Astrocyte (in vitro differentiated cells and primary cell): ENCODE results near the gene SCGB2A2. TPM values are rescaled to one million over a fixed set of nuclear protein-coding genes. Genes with fewer than 3 reads are reported as not detected.

Source experiments
- DNase-seq: peaks from one replicate; pipeline ENCODE4 v3.0.0-alpha.2; 2010; ENCODE audit warnings: low read depth
- FAIRE-seq: peaks from 2 replicates; lab custom pipeline; 2011; peaks lifted over from hg19 to GRCh38; lab: Jason Lieb, UNC
- H2AFZ ChIP-seq: 2 replicates; pipeline ENCODE4 v1.6.0; 2012; ENCODE audit warnings: low read depth, low read length, inconsistent platforms
- H3K27ac ChIP-seq: 2 replicates; pipeline ENCODE4 v1.5.1; 2011; ENCODE audit warnings: low read depth, low read length, inconsistent platforms
- H3K27me3 ChIP-seq: 2 replicates; pipeline ENCODE4 v1.6.0; 2011; ENCODE audit warnings: low read length, inconsistent platforms; ENCODE audit not compliant: insufficient read depth
- H3K36me3 ChIP-seq: 2 replicates; pipeline ENCODE4 v1.5.1; 2011; ENCODE audit warnings: low read length, inconsistent platforms; ENCODE audit not compliant: insufficient read depth
- H3K4me1 ChIP-seq: 2 replicates; pipeline ENCODE4 v1.5.1; 2011; ENCODE audit warnings: low read length, inconsistent platforms; ENCODE audit not compliant: insufficient read depth
- H3K4me2 ChIP-seq: 2 replicates; pipeline ENCODE4 v1.6.0; 2012; ENCODE audit warnings: low read length, inconsistent platforms
- H3K4me3 ChIP-seq: 2 replicates; pipeline ENCODE4 v1.5.1; 2011; ENCODE audit warnings: low read depth, mild to moderate bottlenecking, low read length, inconsistent platforms; ENCODE audit not compliant: insufficient read depth
- H3K79me2 ChIP-seq: 2 replicates; pipeline ENCODE4 v1.6.0; 2012; ENCODE audit warnings: mild to moderate bottlenecking, low read length, inconsistent platforms; ENCODE audit not compliant: insufficient read depth
- H3K9ac ChIP-seq: 2 replicates; pipeline ENCODE4 v1.6.0; 2012; ENCODE audit warnings: mild to moderate bottlenecking, low read length, inconsistent platforms
- H3K9me3 ChIP-seq: 2 replicates; pipeline ENCODE4 v1.5.1; 2012; ENCODE audit warnings: low read depth, mild to moderate bottlenecking, low read length, inconsistent platforms; ENCODE audit not compliant: insufficient read depth
- H4K20me1 ChIP-seq: 2 replicates; pipeline ENCODE4 v1.6.0; 2012; ENCODE audit warnings: low read length, inconsistent platforms; ENCODE audit not compliant: insufficient read depth
- H3K27ac Mint-ChIP-seq: one replicate; pipeline ENCODE4 v1.8.0; 2021; ENCODE audit warnings: mild to moderate bottlenecking, mixed read lengths; ENCODE audit not compliant: unreplicated experiment
- H3K27me3 Mint-ChIP-seq: one replicate; pipeline ENCODE4 v1.8.0; 2021; ENCODE audit warnings: low read depth, mixed read lengths; ENCODE audit not compliant: unreplicated experiment
- H3K36me3 Mint-ChIP-seq: one replicate; pipeline ENCODE4 v1.8.0; 2021; ENCODE audit warnings: low read depth, mixed read lengths; ENCODE audit not compliant: unreplicated experiment
- H3K4me1 Mint-ChIP-seq: one replicate; pipeline ENCODE4 v1.8.0; 2021; ENCODE audit warnings: low read depth, mixed read lengths; ENCODE audit not compliant: unreplicated experiment
- H3K4me3 Mint-ChIP-seq: one replicate; pipeline ENCODE4 v1.8.0; 2021; ENCODE audit warnings: mild to moderate bottlenecking, moderate library complexity, mixed read lengths; ENCODE audit not compliant: unreplicated experiment
- H3K9me3 Mint-ChIP-seq: one replicate; pipeline ENCODE4 v1.8.0; 2021; ENCODE audit warnings: mild to moderate bottlenecking, mixed read lengths; ENCODE audit not compliant: unreplicated experiment
- EZH2 ChIP-seq: IDR thresholded peaks from 2 replicates; pipeline ENCODE4 v1.6.1; 2012; ENCODE audit warnings: mild to moderate bottlenecking, low read length, inconsistent platforms; ENCODE audit not compliant: insufficient read depth
- total RNA-seq: library from RNA; stranded (reverse); gene quantifications from 2 replicates; pipeline ENCODE4 v1.2.1, GENCODE V29; 2021
- TF ChIP-seq, protein P1 (sequence below): IDR thresholded peaks from 2 replicates; pipeline ENCODE4 v1.5.1; 2011; ENCODE audit warnings: low read depth, mild to moderate bottlenecking, inconsistent platforms, low read length, moderate library complexity; ENCODE audit not compliant: insufficient read depth

SCGB2A2 gene
- total RNA-seq, 1 donor from 2014 or later = not detected

DNA sequence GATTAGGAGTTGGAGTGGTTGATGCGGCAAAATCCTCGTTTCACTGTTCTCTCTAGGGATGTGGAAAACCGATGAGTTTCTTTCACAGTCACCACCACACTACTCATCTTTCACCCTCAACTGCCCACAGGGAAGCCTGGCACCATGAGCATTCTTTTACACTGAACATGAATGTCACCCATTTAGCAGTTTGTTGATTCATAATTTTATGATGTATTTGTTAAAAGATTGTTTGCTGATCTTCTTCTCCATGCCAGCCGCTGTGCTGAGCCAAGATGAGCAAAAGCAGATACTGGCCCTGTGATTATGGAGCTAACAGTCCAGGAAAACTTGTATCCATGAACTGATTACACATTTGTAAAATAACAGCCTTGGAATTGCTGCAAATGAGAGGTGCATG lies 31.8 kb upstream of the SCGB2A2 start:
- H3K4me3 Mint-ChIP-seq = no peak overlapping the region
- TF ChIP-seq, protein P1, sequence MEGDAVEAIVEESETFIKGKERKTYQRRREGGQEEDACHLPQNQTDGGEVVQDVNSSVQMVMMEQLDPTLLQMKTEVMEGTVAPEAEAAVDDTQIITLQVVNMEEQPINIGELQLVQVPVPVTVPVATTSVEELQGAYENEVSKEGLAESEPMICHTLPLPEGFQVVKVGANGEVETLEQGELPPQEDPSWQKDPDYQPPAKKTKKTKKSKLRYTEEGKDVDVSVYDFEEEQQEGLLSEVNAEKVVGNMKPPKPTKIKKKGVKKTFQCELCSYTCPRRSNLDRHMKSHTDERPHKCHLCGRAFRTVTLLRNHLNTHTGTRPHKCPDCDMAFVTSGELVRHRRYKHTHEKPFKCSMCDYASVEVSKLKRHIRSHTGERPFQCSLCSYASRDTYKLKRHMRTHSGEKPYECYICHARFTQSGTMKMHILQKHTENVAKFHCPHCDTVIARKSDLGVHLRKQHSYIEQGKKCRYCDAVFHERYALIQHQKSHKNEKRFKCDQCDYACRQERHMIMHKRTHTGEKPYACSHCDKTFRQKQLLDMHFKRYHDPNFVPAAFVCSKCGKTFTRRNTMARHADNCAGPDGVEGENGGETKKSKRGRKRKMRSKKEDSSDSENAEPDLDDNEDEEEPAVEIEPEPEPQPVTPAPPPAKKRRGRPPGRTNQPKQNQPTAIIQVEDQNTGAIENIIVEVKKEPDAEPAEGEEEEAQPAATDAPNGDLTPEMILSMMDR = no peak
- no peak for TF ChIP-seq EZH2
- H3K79me2 ChIP-seq = no peaks in the 10 kb centered on the region
- H3K27ac Mint-ChIP-seq = no peak overlapping the region
- FAIRE-seq (no peak), DNase-seq (no peak)
- H3K4me3 ChIP-seq = no peak overlapping the region
- peaks cover 10% of the 10 kb centered on the region for H3K9me3 Mint-ChIP-seq
- no peak overlapping the region for H3K27ac ChIP-seq
- no peaks in the 10 kb centered on the region for H3K4me1 ChIP-seq
- no peak overlapping the region for H2AFZ ChIP-seq
- no peak overlapping the region for H3K9ac ChIP-seq
- H3K4me2 ChIP-seq = no peak overlapping the region
- H3K9me3 ChIP-seq = no peaks in the 10 kb centered on the region
- no peaks in the 10 kb centered on the region for H3K36me3 ChIP-seq
- no peaks in the 10 kb centered on the region for H3K4me1 Mint-ChIP-seq
- H4K20me1 ChIP-seq = no peaks in the 10 kb centered on the region
- no peaks in the 10 kb centered on the region for H3K36me3 Mint-ChIP-seq
- H3K27me3 ChIP-seq = peaks cover 3% of the 10 kb centered on the region
- peaks cover 19% of the 10 kb centered on the region for H3K27me3 Mint-ChIP-seq

DNA sequence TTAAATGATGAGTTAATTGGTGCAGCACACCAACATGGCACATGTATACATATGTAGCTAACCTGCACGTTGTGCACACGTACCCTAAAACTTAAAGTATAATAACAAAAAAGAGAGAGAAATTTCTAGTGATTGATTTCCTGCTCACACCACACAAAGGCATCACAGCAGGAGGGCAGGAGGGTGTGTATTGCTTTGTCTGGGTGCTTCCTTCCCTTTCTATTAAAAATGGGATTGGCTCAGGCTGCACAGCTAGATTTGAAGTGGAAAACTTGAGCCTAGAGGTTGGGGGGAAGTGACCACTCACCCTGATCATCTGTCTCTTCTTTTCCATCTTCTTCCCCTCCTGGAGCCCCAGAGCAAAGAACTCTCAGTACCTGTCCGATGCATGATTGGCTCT lies 28.9 kb upstream of the SCGB2A2 start:
- H3K9me3 Mint-ChIP-seq = peaks cover 8% of the 10 kb centered on the region
- H3K27ac Mint-ChIP-seq = no peak overlapping the region
- H3K9me3 ChIP-seq = no peaks in the 10 kb centered on the region
- H3K27me3 Mint-ChIP-seq = peaks cover 29% of the 10 kb centered on the region
- H3K4me3 ChIP-seq = no peak overlapping the region
- DNase-seq = no peak
- no peak overlapping the region for H3K4me2 ChIP-seq
- H3K4me3 Mint-ChIP-seq = no peak overlapping the region
- peaks cover 3% of the 10 kb centered on the region for H3K27me3 ChIP-seq
- H3K36me3 Mint-ChIP-seq = no peaks in the 10 kb centered on the region
- no peaks in the 10 kb centered on the region for H3K4me1 Mint-ChIP-seq
- H3K9ac ChIP-seq = no peak overlapping the region
- no peaks in the 10 kb centered on the region for H3K79me2 ChIP-seq
- H3K27ac ChIP-seq = no peak overlapping the region
- H3K4me1 ChIP-seq = no peaks in the 10 kb centered on the region
- TF ChIP-seq EZH2 = no peak
- TF ChIP-seq, protein P1 = no peak
- H3K36me3 ChIP-seq = no peaks in the 10 kb centered on the region
- no peak overlapping the region for H2AFZ ChIP-seq
- no peaks in the 10 kb centered on the region for H4K20me1 ChIP-seq
- FAIRE-seq = no peak

DNA sequence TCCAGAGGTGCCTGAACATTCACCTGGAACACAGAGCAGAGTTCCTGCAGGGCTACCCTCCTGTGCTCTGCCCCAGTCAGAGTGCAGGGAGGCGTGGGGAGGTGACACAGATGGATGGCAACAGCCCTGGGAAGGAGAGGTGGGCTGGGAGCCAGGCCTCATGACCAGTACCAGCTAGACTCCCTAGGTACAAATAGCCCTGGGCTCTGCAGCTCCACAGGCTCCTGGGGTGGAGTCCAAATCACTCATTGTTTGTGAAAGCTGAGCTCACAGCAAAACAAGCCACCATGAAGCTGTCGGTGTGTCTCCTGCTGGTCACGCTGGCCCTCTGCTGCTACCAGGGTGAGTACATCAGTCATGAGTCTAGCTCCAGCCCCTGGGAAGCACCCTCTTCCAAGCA lies 27.9 kb upstream of the SCGB2A2 start, which contains the start of gene SCGB1D2:
Gene SCGB1D2 (plus strand): TSS at position 219 of the 400 bp plus-strand sequence. CDS start 69 bp downstream, at position 288.
- Histone ChIP-seq H3K4me3 (no peak within 1 kb of the TSS), H3K9me3 (no peaks in the 10 kb centered on the region), H3K9ac (no peak within 1 kb of the TSS), H3K4me2 (no peak within 1 kb of the TSS), H3K79me2 (no peaks in the 10 kb centered on the region), H4K20me1 (no peaks in the 10 kb centered on the region), H2AFZ (no peak within 1 kb of the TSS), H3K36me3 (no peaks in the 10 kb centered on the region), H3K27ac (no peak within 1 kb of the TSS), H3K27me3 (peaks cover 3% of the 10 kb centered on the region), H3K4me1 (no peaks in the 10 kb centered on the region)
- FAIRE-seq (no peak), DNase-seq (no peak)
- no peaks in the 10 kb centered on the region for H3K36me3 Mint-ChIP-seq
- H3K4me1 Mint-ChIP-seq = no peaks in the 10 kb centered on the region
- H3K4me3 Mint-ChIP-seq = no peak within 1 kb of the TSS
- peaks cover 36% of the 10 kb centered on the region for H3K27me3 Mint-ChIP-seq
- TF ChIP-seq, protein P1 = no peak
- no peak for TF ChIP-seq EZH2
- no peak within 1 kb of the TSS for H3K27ac Mint-ChIP-seq
- H3K9me3 Mint-ChIP-seq = peaks cover 8% of the 10 kb centered on the region
